Upper lobe of left lung (tissue), 6 donors: Measurements from ENCODE around the gene ZNF618. TPM values are rescaled to one million over a fixed set of nuclear protein-coding genes. Genes with fewer than 3 reads are reported as not detected.
A peak's percentile ranks its signal among the peaks of the same experiment; 100 is the strongest.

Experiments used
- ATAC-seq, 2 donors: fragments of 200-7000 bp; cut with Tn5 transposase; one replicate each; pipeline ENCODE4 v1.9.1; 2022; ENCODE audit warnings: mild to moderate bottlenecking in 2 of 2, moderate library complexity in 2 of 2; ENCODE audit not compliant: low FRiP score in 2 of 2
- DNase-seq, 2 donors: peaks; one replicate each; pipeline ENCODE4 v3.0.0-alpha.2; 2019 to 2020
- H3K27ac ChIP-seq, 4 donors: fragments of 200-600 bp; sonication (generic); one replicate each; pipeline ENCODE4 v1.5.1; 2016 to 2019
- H3K27me3 ChIP-seq, 4 donors: fragments of 200-600 bp; sonication (generic); one replicate each; pipeline ENCODE4 v1.5.1; 2017 to 2019
- H3K36me3 ChIP-seq, 4 donors: fragments of 200-600 bp; sonication (generic); one replicate each; pipeline ENCODE4 v1.5.1; 2016 to 2019
- H3K4me1 ChIP-seq, 4 donors: fragments of 200-600 bp; sonication (generic); one replicate each; pipeline ENCODE4 v1.5.1; 2018 to 2019
- H3K4me3 ChIP-seq, 4 donors: fragments of 200-600 bp; sonication (generic); one replicate each; pipeline ENCODE4 v1.5.1; 2017 to 2019; ENCODE audit warnings: mild to moderate bottlenecking in 2 of 4, moderate library complexity in 1 of 4
- H3K9me3 ChIP-seq, 4 donors: fragments of 200-600 bp; sonication (generic); one replicate each; pipeline ENCODE4 v1.5.1; 2018 to 2019
- CTCF ChIP-seq, 6 experiments: fragments of 450-650 bp in 4 of 6; fragments of 200-600 bp in 2 of 6; sonication (generic) in 2 of 6; IDR thresholded peaks; one replicate each; pipeline ENCODE4 v1.5.1; 2016 to 2019; ENCODE audit warnings: antibody characterized with exemption in 6 of 6
- EP300 ChIP-seq, 4 donors: sonication (generic); formaldehyde crosslinking; IDR thresholded peaks; one replicate each; pipeline ENCODE4 v1.5.1; 2017; ENCODE audit warnings: antibody characterized with exemption in 4 of 4, control low read depth in 2 of 4
- POLR2A ChIP-seq, 4 donors: fragments of 450-650 bp; IDR thresholded peaks; one replicate each; pipeline ENCODE4 v1.5.1; 2016 to 2017; ENCODE audit warnings: antibody characterized with exemption in 4 of 4, mild to moderate bottlenecking in 2 of 4
- POLR2AphosphoS5 ChIP-seq, 2 donors: sonication (generic); formaldehyde crosslinking; IDR thresholded peaks; one replicate each; pipeline ENCODE4 v1.5.1; 2017; ENCODE audit warnings: antibody characterized with exemption in 2 of 2
- WGBS, 2 donors: methylation state at CpG; one replicate each; pipeline ENCODE4 v1.1.5; 2017 to 2018; 5-methylcytosine and 5-hydroxymethylcytosine counted together
- total RNA-seq, 6 donors: library from RNA; depleted of rRNA in 4 of 6; stranded (reverse); fragments of >200 nt in 4 of 6; gene quantifications; one replicate each; pipeline versions ENCODE4 v1.1.0 to v1.2.1, GENCODE V29; 2016 to 2021
- donor health status: DM: no; HTN: no; CAD: no; lungs with moderate emphysema.
- donor health status: DM: no; HTN: yes; CAD: no; lungs with severe emphysema.

ZNF618 gene
- total RNA-seq, 6 donors from 2014 or later: 3.2 to 11.6 (median 9.1) TPM

DNA sequence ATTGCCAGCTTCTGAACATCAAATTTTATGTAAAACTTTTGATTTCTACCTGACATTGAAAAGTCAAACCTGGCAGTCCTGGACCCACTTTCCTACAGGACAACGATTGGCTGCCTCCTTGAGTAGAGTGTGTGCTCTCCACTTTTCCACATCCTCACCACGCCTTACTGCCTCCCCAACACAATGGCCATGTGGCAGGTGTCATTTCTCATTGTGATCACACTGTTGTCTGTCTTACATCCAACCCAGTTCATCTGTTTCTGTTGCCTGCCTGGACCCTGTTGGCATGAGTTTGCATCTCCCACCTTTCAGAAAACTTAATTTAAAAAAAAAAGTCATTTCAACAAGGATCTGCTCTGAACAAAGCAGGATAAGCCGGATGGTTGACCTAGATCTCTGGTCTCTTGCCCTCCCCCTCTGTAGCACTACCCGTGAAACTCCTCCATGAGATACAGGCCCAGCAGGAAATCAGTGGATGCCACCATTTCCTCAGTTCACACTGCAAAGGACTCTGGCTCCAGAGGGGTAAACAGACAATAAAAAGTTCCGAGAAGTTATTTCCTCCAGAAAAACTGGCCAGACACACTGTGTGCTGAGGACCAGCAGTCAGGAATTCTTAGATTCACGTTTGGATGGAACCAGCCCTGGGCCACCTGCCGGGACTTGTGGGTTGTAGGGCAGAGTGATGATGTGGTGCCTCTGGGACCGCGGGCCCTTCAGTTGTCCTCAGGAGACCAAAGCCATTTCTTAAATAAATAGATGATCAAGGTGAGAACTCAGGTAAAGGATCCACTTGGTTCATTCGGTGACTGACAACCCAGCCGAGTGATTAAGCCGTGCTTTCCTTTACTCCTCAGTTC, 153.4 kb downstream of the ZNF618 start:
- ATAC-seq: no peak
- Histone ChIP-seq H3K36me3 (peaks cover 0 to 38% (median 3%) of the 10 kb centered on the region in 4 donors), H3K4me1 (no peaks in the 10 kb centered on the region), H3K27me3 (no peaks in the 10 kb centered on the region), H3K27ac (no peak overlapping the region), H3K4me3 (no peak overlapping the region), H3K9me3 (no peaks in the 10 kb centered on the region)
- WGBS, 2 donors: 78 to 80% methylated on average over 12 of the region's 12 CpGs
- TF ChIP-seq POLR2A (IDR thresholded peaks at IDR 0.05): no peak
- TF ChIP-seq CTCF (IDR thresholded peaks at IDR 0.05): no peak
- TF ChIP-seq EP300 (IDR thresholded peaks at IDR 0.05): no peak
- no peak for TF ChIP-seq POLR2AphosphoS5 (IDR thresholded peaks at IDR 0.05)
- peak in 1 of 2 donors; percentile 11 for DNase-seq

GRCh38 chr9:114030364-114030763, 154.3 kb downstream of the ZNF618 start:
- ATAC-seq (no peak), DNase-seq (peak in 1 of 2 donors; percentile 17)
- Histone ChIP-seq H3K4me1 (no peaks in the 10 kb centered on the region), H3K4me3 (no peak overlapping the region), H3K36me3 (peaks cover 0 to 42% (median 3%) of the 10 kb centered on the region in 4 donors), H3K27me3 (no peaks in the 10 kb centered on the region), H3K9me3 (no peaks in the 10 kb centered on the region), H3K27ac (no peak overlapping the region)
- 91 to 95% methylated on average over 9 of the region's 9 CpGs for WGBS, 2 donors
- no peak for TF ChIP-seq POLR2AphosphoS5 (IDR thresholded peaks at IDR 0.05)
- no peak for TF ChIP-seq POLR2A (IDR thresholded peaks at IDR 0.05)
- TF ChIP-seq CTCF (IDR thresholded peaks at IDR 0.05): no peak
- no peak for TF ChIP-seq EP300 (IDR thresholded peaks at IDR 0.05)

GRCh38 chr9:114031037-114031630, 155.0 kb downstream of the ZNF618 start:
- peak in 1 of 2 donors; percentile 3 for DNase-seq
- TF ChIP-seq CTCF (IDR thresholded peaks at IDR 0.05) (no peak), POLR2A (IDR thresholded peaks at IDR 0.05) (no peak), POLR2AphosphoS5 (IDR thresholded peaks at IDR 0.05) (no peak), EP300 (IDR thresholded peaks at IDR 0.05) (no peak)
- 90 to 92% methylated on average over 7 of the region's 7 CpGs for WGBS, 2 donors

DNA sequence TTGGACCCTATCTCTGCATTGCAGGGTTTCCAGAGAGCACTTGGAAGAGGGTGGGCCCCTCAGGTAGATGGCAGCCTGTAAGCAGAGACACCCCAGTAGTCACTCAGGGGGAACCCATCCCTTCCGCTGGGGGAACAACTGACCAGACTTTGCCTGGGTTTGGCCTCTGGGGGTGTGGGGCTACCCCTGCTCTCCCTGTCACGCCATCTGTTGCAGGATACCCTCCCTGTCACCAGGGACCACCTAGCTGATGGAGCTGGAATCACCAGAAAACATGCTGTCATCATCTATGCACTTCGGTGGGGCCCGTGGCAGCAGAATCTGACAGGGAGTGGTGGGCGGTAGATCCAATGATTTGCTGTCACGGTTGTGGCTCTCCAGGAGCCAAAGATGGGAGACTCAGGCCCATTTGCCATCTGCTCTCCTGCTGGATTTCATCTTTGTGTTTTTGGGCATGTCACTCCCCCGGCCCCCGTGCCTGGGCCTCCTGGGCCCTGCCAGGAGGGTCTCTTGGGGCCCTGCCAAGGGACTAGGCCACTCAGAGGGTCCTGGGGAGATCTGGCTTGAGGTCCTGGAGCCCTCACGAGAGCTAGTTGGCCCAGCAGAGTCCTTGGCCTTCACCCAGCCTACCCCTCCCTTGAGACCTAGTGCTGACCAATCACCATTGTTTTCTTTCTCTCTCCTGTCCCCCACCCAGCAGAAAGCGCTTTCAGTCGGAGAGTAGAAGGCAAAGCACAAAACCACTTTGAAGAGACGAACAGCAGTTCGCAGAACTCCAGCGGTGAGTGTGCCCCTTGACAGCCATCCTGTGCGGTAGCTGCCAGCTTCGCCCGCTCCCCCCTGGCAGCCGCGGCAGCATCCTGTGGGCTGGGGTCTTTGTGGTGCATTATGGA, 156.1 kb downstream of the ZNF618 start:
- Histone ChIP-seq H3K27me3 (no peaks in the 10 kb centered on the region), H3K9me3 (no peaks in the 10 kb centered on the region), H3K4me3 (no peak overlapping the region), H3K36me3 (peaks cover 0 to 58% (median 11%) of the 10 kb centered on the region in 4 donors), H3K4me1 (no peaks in the 10 kb centered on the region), H3K27ac (no peak overlapping the region)
- ATAC-seq (no peak), DNase-seq (peak; percentile 8 to 40)
- 92 to 93% methylated on average over 12 to 19 of the region's 19 CpGs for whole genome bisulfite sequencing, 2 donors
- TF ChIP-seq EP300 (IDR thresholded peaks at IDR 0.05) (no peak), CTCF (IDR thresholded peaks at IDR 0.05) (no peak), POLR2A (IDR thresholded peaks at IDR 0.05) (no peak), POLR2AphosphoS5 (IDR thresholded peaks at IDR 0.05) (no peak)

More at GRCh38 chr9:114031037-114031630, 155.0 kb downstream of the ZNF618 start:
- H3K36me3 ChIP-seq: peaks cover 0 to 47% (median 3%) of the 10 kb centered on the region in 4 donors
- H3K9me3 ChIP-seq: no peaks in the 10 kb centered on the region
- H3K27ac ChIP-seq: no peak overlapping the region
- no peaks in the 10 kb centered on the region for H3K4me1 ChIP-seq
- ATAC-seq: no peak
- H3K4me3 ChIP-seq: no peak overlapping the region
- no peaks in the 10 kb centered on the region for H3K27me3 ChIP-seq
